H7 (cell line): ENCODE measurements around the gene KCNK16. TPM values are rescaled to one million over a fixed set of nuclear protein-coding genes. Genes with fewer than 3 reads are reported as not detected.

Source experiments
- DNase-seq: peaks from one replicate; pipeline ENCODE4 v3.0.0; 2012
- H3K27me3 ChIP-seq: 2 replicates; pipeline ENCODE4 v1.6.0; 2011; ENCODE audit warnings: mild to moderate bottlenecking, low read length; ENCODE audit not compliant: control insufficient read depth, insufficient read depth
- H3K36me3 ChIP-seq: replicated peaks from 2 replicates; pipeline ENCODE4 v1.5.1; 2011; ENCODE audit warnings: low read length; ENCODE audit not compliant: control insufficient read depth, insufficient read depth
- H3K4me3 ChIP-seq: 2 replicates; pipeline ENCODE4 v1.5.1; 2011; ENCODE audit warnings: low read depth, mild to moderate bottlenecking, control low read depth, low read length, moderate library complexity; ENCODE audit not compliant: insufficient read depth
- total RNA-seq: library from RNA; depleted of rRNA; stranded (reverse); fragments of >200 nt; shearing (Covaris generic); gene quantifications from 2 replicates; pipeline ENCODE4 v1.2.3, GENCODE V29; 2014

The KCNK16 gene
- total RNA-seq, 1 experiment from 2014 or later, result not detected

DNA sequence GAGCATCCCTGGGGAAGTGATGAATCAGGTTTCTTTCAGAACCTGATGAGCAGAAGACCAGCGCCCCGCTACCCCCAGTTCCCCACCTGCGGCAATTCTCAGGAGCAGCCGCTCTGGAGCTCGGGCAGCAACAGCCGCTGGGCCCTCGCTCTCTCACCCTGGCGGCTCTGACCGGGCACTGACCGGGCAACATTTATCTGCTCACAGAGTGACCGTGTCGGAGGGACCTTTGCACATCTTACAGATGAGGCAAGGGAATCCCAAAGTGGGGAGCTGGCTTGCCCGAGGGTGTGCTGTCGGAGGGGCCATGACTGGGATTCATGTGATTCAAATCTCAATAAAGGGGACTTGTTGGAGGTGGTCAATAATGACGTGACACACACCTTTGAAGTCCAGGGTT lies 26.2 kb upstream of the KCNK16 start:
- H3K27me3 ChIP-seq, result no peaks in the 10 kb centered on the region
- no peak for DNase-seq
- H3K4me3 ChIP-seq, result no peak overlapping the region
- no peaks in the 10 kb centered on the region for H3K36me3 ChIP-seq

DNA sequence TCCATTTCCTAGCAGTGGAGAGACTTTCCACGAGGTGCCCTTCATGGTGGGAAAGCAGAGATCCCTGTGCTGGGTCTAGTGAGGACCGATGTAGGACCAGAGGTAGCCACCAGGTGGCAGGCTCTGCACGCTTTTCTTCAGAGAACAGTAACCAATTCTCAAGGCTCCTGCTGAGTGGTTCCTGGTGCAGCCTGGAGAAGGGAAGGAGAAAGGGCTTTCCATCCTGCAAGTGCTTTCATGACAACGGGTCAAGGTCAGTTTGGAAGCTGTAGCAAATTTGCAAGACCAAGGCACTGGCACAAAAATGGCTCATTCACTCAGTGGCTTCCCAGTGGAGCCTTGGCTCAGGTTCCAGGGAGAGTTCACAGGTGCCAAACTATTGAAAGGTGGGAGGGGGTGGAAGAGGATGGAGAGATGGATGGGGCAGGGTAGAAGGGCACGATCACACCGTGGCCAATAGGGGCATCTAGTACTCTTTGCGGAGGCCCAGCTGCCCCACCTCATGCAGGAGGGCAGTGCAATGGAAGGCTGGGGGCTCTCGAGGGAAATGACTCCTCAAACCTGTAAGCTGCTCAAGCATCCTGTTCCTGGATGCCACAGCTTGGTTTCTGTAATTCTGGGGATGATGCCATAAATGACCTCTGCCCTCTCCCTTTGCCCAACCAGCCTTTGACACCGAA lies 25.5 kb upstream of the KCNK16 start:
- Histone ChIP-seq H3K36me3 (no peaks in the 10 kb centered on the region), H3K4me3 (no peak overlapping the region), H3K27me3 (no peaks in the 10 kb centered on the region)
- peak; percentile 90 for DNase-seq

DNA sequence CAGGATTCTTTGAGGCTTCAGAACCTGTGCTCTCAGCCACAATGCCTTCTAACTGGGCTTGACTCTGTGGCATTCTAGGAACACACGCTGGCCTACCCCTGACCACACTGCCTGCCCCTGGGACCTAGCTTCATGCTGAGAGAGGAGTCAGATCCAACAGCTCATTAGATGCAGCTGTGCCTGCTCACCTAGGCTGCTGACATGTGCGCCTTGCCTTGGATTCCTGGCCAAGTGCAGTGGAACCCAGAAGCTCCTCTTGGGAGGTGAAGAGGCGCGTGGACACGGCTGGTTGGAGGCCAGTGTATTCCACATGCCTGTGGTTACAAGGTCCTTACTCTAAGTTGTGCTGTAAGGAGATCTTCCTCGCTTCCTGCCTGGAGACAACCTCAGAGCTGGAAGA lies 24.7 kb upstream of the KCNK16 start:
- DNase-seq, result no peak

DNA sequence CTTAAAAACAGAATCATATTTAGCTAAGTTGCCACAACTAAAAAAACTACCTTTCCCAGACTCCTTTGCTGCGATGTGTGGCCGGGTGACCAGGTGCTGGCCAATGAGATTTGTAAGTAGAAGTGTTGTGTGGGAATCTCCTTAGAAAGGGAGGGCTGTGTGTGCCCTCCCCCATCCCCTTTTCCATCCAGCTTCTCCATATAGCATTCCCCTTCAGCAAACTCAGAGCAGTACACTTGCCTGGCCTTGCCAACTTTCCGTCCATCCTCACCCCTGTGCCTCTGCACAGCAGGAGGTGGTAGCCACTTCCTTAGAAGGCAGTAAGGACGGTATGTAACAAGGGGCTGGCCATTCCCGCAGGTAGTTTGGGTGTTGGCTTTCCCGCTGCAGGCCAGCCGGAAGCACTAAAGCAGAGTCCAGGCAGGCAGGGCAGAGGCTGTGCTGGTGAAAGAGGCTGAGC lies 22.3 kb upstream of the KCNK16 start:
- no peaks in the 10 kb centered on the region for H3K36me3 ChIP-seq
- H3K4me3 ChIP-seq, result no peak overlapping the region
- DNase-seq, result peak; percentile 78
- no peaks in the 10 kb centered on the region for H3K27me3 ChIP-seq

More for the DNA sequence above, 24.7 kb upstream of the KCNK16 start:
- H3K27me3 ChIP-seq, result no peaks in the 10 kb centered on the region
- H3K4me3 ChIP-seq, result no peak overlapping the region
- H3K36me3 ChIP-seq, result no peaks in the 10 kb centered on the region

DNA sequence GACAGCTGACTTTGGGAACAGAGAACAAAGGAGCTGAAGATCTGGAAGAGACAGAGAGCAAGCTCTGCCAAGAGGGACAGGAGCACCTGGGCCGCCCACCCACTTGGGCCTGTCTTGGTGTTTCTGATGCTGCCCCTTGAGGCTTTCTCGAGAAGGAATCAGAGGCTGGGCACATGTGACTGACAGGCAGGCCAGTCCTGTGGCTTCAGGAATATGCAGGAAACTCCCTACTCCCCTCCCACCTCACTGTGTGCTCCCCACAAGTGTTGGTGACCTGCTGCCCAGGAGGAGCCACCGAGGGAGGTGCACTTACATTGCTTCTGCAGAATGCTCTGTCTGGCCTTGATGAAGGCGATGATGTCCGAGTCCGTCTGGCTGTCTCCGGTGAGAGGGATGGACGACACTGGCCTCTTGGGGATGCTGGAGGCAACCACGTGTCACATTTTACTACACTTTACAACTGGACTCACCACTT lies 20.9 kb upstream of the KCNK16 start:
- DNase-seq, result no peak
- no peak overlapping the region for H3K4me3 ChIP-seq
- no peaks in the 10 kb centered on the region for H3K27me3 ChIP-seq
- H3K36me3 ChIP-seq, result no peaks in the 10 kb centered on the region

DNA sequence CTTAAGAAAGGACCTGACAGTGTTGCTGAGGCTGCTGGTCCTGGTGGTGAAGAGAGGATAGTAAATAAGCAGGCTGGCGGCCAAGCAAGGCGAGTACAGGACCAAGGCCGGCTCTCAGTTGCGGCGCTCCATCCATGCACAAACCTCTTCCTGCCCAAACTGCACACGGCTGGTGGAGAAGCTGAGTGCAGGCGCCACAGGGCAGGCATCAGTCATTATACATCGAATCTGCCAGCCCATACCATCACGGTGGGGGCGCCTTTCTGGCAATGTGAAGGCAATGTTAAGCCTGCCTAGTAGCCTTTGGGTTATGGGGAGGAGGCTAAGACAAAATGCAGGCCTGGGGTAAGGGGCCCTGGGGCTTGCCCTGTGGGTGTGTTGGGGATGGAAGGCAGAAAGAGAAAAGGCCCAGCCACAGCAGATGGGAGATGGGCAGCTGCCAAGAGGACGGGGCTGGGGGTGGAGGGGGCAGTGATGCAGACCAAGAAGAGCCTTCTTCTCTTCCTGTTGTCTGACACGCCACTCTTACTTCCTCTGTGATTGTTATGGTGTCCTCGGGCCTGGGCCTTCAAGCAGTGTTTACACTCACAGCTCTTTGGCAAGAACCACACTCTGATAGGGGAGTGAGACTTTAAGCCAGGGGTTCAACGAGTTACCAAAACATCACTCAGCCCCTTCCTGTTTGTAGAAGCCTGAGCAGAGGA lies 20.3 kb upstream of the KCNK16 start:
- Histone ChIP-seq H3K4me3 (no peak overlapping the region), H3K36me3 (no peaks in the 10 kb centered on the region), H3K27me3 (no peaks in the 10 kb centered on the region)
- no peak for DNase-seq

DNA sequence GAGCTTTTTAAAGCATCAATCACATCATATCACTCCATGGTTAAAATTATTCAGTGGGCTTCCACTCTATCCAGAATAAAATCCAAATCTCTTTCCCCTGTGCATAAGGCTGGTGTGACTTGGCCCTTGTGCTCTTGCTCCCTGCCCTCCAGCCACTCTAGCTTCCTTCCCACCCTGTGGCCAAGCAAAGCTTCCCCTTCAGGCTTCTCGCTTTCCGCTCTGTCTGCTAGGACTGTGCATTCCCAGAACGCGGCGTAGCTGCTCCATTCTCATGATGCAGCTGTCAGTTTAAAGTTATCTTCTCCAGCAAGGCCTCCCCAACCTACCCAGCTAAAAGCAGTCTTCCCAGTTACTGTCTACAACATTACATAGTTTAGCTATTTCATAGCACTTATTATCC lies 19.4 kb upstream of the KCNK16 start:
- Histone ChIP-seq H3K27me3 (no peaks in the 10 kb centered on the region), H3K4me3 (no peak overlapping the region), H3K36me3 (no peaks in the 10 kb centered on the region)
- no peak for DNase-seq

DNA sequence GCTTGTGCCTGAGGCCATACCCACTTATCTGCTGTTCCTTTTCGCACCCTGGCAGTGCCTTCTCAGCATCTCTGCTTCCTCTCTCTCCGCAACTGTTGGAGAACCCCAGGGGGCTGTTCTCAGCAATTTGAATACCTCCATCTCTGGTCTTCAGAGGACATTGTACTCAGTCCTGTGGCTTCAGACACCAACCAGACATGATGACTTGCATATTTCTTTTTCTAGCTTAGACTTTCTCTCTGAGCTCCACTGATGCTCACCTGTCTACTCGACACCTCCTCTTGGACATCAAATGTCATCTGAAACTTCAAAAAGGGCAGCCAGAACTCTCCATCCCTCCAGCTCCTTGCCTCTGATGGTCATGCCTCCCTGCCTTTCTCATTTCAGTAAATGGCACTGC lies 18.9 kb upstream of the KCNK16 start:
- no peak overlapping the region for H3K4me3 ChIP-seq
- DNase-seq, result no peak
- H3K27me3 ChIP-seq, result no peaks in the 10 kb centered on the region
- H3K36me3 ChIP-seq, result no peaks in the 10 kb centered on the region

DNA sequence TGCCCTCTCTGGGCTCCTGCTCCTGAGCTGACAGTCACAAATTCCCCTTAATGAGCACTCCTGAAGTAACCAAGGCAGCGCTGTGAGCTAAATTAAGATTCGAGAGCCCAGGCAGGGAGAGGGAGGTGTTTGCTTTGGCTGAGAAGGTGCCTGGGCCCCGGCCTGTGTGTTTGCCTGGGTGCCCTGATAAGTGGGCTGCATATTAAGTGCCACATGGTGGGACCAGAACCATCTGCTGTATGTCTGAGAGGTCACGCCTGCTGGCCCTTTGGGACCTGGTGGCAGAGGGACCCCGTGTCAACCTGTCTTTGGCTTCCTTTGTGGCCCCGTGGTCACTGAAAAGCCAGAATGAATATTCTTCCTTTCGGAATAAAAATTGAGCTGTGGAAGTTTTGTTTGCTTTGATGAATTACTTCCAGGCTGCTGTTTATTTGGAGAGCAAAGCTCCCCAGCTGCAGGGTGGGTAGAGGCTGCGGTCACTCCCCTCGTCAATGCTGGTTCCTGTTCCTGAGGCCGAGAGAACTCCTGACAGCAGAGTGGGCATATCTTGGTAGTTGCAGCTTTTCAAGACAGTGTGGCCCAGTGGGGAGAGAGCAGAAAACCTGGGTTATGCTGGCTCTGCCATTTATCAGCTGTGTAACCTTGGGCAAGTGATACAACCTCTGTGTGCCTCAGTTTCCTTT lies 17.5 kb upstream of the KCNK16 start:
- H3K36me3 ChIP-seq, result no peaks in the 10 kb centered on the region
- H3K4me3 ChIP-seq, result no peak overlapping the region
- peak; percentile 44 for DNase-seq
- no peaks in the 10 kb centered on the region for H3K27me3 ChIP-seq

DNA sequence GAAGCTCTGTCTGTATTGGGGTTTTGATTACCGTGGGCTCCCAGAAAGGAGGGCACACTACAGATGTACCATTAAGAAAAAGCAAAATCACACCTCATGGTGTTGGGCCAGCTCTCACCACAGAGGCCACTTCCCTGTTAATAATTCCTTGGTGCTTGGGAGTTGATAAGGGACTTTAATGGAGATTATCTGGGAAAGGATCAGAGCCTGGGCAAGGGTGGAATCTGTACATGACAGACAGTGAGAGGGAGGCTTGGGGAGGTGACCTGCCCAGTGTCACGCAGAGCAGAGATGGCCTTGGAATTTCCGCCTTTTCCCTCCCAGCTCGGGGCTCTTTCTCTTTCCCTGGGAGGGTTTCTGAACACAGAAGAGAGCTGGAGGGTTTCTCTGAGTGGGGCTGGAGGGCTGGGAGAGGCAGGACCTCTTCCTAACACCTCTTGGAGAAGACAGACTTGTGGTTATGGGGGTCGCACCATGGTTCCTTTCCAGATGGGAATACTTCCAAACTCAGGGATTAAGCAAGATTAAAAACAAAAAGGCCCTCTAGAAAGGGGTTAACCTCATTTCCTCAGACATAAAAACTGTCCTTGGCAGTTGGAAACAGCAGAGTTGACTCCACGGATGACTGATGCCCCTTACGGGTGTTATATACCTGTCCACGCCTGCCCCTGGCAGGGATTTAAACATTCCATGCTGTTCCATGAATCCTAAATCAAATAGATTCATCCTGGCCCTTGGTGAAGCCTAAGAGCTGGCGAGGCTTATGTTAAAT lies 16.8 kb upstream of the KCNK16 start:
- DNase-seq, result no peak

DNA sequence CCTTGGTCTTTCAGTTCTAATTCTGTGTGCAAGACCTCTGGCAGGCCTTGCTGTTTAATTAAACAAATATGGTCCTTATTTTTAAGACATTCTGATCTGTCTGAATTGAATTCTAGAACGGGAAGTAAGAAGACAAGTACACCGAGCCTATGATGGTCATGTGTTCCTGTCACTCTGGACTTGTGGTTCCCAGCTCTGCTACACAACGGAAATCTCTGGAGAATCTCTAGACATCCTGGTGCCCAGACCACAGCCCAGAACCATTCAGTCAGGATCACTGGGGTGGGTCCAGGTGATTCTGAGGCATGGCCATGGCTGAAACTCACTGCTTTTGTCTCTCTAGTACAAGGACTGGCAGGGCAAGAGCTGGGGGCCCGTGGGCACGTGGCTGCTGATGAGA lies 15.9 kb upstream of the KCNK16 start:
- Histone ChIP-seq H3K4me3 (no peak overlapping the region), H3K27me3 (no peaks in the 10 kb centered on the region), H3K36me3 (no peaks in the 10 kb centered on the region)
- DNase-seq, result no peak

More for the DNA sequence above, 16.8 kb upstream of the KCNK16 start:
- Histone ChIP-seq H3K27me3 (no peaks in the 10 kb centered on the region), H3K36me3 (no peaks in the 10 kb centered on the region), H3K4me3 (no peak overlapping the region)

DNA sequence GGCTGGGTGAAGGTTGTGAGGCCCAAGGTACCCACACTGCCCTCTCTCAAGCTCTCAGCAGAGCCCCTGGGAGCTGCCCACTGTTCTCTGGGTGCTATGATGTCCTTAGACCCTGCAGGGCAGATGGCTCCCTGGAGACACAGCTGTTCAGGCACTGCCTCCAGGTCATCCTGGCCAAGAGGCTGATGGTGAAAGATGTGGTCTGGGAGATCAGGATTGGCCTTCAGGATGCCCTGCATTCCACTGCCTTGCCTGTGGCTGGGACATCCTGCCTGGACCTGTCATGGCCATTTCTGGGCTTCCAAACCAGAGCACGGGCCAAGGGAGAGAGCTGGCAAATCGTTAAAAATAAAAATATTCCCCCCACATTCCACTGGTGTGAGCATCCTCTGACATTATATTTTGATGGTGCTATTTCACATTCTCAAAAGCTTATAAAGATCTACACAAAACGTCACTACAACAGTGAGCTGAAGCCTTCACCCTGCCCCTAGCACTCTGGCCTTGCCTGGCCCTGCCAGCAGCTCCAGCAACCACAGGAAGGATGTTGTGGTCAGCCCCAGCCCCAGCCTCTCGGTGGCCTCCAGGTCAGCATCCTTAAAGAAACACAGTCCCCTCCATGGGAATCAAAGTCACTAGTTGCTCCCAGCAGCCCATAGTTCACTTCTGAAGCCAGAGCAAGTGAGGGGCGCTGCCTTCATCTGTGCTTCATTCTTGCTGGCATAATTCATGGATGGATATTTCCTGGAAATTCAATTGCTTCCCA lies 13.5 kb upstream of the KCNK16 start:
- DNase-seq, result no peak
- Histone ChIP-seq H3K27me3 (no peaks in the 10 kb centered on the region), H3K4me3 (no peak overlapping the region)

DNA sequence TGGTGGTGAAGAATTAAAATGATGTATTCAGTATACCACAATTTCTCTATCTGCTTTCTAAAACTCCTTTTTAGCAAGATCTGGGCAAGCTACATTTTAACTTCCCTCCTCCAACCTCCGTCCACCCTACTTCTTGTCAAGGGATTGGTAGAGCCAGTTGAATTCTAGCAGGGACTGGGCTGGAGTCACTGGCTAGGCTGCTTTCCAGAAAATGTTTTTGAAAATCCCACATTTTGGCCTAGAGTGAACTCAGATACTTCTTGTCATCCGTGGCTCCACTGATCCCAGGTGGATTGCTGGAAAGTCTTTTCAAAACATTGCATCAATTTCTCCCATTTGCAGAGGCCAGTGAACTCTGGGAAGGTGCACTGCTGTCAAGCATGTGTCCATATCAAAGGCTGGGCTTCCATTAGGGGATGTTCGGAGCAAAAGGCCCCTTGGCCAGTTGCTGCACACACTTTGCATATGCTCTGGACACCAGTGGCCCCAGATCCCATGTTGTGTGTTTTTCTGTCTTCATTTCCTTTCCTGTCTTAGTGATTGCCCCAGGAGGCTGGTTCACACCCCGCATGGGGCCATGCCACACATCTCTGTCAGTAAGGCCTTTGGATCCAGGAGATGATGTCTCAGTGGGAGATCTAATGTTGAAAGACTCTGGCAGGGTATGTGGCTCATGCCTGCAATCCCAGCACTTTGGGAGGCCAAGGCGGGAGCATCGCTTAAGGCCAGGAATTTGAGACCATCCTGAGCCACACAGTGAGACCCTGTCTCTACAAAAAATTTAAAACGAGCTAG lies 11.3 kb upstream of the KCNK16 start:
- no peak overlapping the region for H3K4me3 ChIP-seq
- H3K27me3 ChIP-seq, result no peaks in the 10 kb centered on the region
- H3K36me3 ChIP-seq, result no peaks in the 10 kb centered on the region
- no peak for DNase-seq

More for the DNA sequence above, 13.5 kb upstream of the KCNK16 start:
- no peaks in the 10 kb centered on the region for H3K36me3 ChIP-seq
